Right atrium auricular region (tissue), 2 donors: ENCODE measurements around the gene RNF212. TPM values are rescaled to one million over a fixed set of nuclear protein-coding genes. Genes with fewer than 3 reads are reported as not detected.

ENCODE experiments used
- DNase-seq: peaks from one replicate; pipeline ENCODE4 v3.0.0-alpha.2; 2019; ENCODE audit warnings: low spot score
- H3K27ac ChIP-seq, 2 donors: fragments of 200-600 bp; sonication (generic); 1 replicate in 1 of 2; 2 replicates in 1 of 2; pipeline ENCODE4 v1.5.1; 2016 to 2019
- H3K27me3 ChIP-seq, 2 donors: fragments of 200-600 bp; sonication (generic); one replicate each; pipeline versions ENCODE4 v1.5.1 to v1.6.0; 2017 to 2019
- H3K36me3 ChIP-seq: fragments of 200-600 bp; sonication (generic); one replicate; pipeline ENCODE4 v1.5.1; 2016
- H3K4me1 ChIP-seq, 2 donors: fragments of 200-600 bp; sonication (generic); one replicate each; pipeline versions ENCODE4 v1.5.1 to v1.6.0; 2017 to 2019
- H3K4me3 ChIP-seq, 2 donors: fragments of 200-600 bp; sonication (generic); 1 replicate in 1 of 2; 2 replicates in 1 of 2; pipeline ENCODE4 v1.5.1; 2017 to 2019; ENCODE audit warnings: mild to moderate bottlenecking in 1 of 2, moderate library complexity in 1 of 2
- H3K9me3 ChIP-seq, 2 donors: fragments of 200-600 bp; sonication (generic); one replicate each; pipeline ENCODE4 v1.5.1; 2019
- total RNA-seq, 2 donors: library from RNA; depleted of rRNA; stranded (reverse); fragments of >200 nt; gene quantifications; one replicate each; pipeline ENCODE4 v1.1.0, GENCODE V29; 2016
- TF ChIP-seq, protein P1 (sequence below), 2 donors: fragments of 200-600 bp; sonication (generic); IDR thresholded peaks; one replicate each; pipeline ENCODE4 v1.5.1; 2019; ENCODE audit warnings: antibody characterized with exemption in 2 of 2

The RNF212 gene
- total RNA-seq, 2 donors from 2014 or later: 1.9 TPM

DNA sequence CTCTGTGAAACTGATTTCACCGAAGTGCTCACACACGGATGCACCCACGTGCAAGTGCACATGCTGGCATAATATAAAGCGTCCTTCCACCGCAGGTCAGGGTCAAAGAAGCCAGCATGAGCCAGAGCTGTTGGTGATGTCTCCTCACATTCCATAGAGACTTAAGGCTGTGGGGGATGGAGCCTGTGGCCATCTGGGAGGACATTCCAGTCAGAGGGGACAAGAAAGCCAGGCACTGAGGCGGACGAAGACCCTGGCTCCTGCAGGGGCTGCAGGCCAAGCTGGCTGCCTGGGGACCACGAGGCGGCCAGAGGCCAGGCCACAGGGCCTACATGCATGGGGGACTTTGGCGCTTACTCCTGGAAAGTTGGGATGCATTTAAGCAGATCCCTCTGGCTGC is 7.7 kb downstream of the RNF212 start:
- TF ChIP-seq, protein P1, sequence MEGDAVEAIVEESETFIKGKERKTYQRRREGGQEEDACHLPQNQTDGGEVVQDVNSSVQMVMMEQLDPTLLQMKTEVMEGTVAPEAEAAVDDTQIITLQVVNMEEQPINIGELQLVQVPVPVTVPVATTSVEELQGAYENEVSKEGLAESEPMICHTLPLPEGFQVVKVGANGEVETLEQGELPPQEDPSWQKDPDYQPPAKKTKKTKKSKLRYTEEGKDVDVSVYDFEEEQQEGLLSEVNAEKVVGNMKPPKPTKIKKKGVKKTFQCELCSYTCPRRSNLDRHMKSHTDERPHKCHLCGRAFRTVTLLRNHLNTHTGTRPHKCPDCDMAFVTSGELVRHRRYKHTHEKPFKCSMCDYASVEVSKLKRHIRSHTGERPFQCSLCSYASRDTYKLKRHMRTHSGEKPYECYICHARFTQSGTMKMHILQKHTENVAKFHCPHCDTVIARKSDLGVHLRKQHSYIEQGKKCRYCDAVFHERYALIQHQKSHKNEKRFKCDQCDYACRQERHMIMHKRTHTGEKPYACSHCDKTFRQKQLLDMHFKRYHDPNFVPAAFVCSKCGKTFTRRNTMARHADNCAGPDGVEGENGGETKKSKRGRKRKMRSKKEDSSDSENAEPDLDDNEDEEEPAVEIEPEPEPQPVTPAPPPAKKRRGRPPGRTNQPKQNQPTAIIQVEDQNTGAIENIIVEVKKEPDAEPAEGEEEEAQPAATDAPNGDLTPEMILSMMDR (IDR thresholded peaks at IDR 0.05): no peak
- no peak overlapping the region for H3K27ac ChIP-seq
- H3K36me3 ChIP-seq: no peaks in the 10 kb centered on the region
- no peak for DNase-seq
- H3K9me3 ChIP-seq: no peaks in the 10 kb centered on the region
- no peaks in the 10 kb centered on the region for H3K27me3 ChIP-seq
- H3K4me1 ChIP-seq: no peaks in the 10 kb centered on the region
- H3K4me3 ChIP-seq: no peak overlapping the region

DNA sequence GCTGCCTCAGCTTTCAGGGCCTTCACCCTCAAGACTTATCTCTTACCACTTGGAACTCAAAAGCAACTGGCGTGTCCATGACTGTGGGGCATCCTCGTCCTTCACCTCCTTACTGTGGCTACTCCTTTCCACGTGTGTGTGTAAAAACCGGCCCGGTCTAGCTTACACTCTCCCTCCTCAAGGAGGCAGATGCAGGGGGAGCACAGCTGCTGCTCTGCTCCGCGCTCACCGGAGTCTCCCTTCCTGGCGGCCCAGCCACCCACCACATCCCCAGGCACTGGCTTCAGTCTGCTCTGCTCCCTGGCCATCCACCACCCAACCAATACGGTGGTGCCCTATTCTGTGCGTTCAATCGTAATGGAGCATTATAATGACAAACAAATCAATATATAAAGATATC is 8.3 kb downstream of the RNF212 start:
- TF ChIP-seq, protein P1 (IDR thresholded peaks at IDR 0.05): no peak
- Histone ChIP-seq H3K4me1 (no peaks in the 10 kb centered on the region), H3K27me3 (no peaks in the 10 kb centered on the region), H3K27ac (no peak overlapping the region), H3K36me3 (no peaks in the 10 kb centered on the region), H3K4me3 (no peak overlapping the region), H3K9me3 (no peaks in the 10 kb centered on the region)
- DNase-seq: no peak

DNA sequence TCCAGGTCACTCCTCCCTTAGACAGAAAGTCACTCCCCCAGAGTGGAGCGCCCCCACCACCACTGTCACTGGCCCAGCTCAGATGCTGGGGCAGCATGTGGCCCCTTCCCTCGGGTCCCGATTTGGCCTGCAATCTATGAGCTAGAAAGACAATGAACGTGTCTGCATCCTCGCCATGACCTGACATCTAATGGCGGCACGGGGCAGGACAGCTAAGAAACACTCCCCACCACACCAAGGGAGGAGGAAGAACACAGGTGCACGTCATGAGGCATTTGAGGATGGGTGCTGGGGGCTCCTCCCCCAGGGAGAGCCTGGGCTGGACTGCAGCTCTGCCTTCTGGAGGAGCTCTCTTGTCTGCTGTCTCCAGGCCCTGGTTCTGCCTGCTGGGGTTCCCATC is 8.7 kb downstream of the RNF212 start:
- Histone ChIP-seq H3K4me3 (no peak overlapping the region), H3K9me3 (no peaks in the 10 kb centered on the region)

DNA sequence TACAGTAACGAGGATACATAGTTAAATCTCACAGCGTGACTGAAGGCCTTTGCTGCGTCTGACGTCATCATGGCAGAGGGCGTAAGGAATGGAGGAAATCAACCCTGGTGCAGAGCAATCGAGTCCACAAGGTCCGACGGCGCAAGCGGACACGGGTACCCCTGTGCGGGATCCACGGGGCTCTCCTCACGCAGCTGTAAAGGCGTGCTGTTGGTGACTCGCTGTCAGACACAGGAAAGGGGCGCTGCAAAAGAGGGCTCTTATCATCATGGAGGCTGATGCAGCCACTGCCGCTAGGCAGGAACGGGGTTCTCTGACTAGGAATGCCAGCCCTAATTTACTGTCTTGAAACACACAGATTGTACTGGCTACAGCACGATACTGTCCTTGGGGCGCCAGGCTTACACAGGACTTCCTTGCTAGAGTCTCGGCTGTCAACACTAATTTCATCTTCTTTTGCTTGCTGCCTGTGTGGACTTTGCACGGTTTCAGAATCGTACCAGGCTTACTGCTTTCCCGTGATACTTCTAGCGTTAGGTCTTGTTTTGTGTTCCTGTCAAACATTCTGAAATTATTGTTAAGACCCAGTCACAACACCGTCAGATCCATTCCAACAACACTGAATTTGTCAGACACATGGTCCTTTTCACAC is 13.6 kb downstream of the RNF212 start:
- TF ChIP-seq, protein P1 (IDR thresholded peaks at IDR 0.05): no peak
- DNase-seq: no peak
- Histone ChIP-seq H3K4me3 (no peak overlapping the region), H3K27ac (no peak overlapping the region), H3K36me3 (no peaks in the 10 kb centered on the region), H3K4me1 (no peaks in the 10 kb centered on the region), H3K9me3 (no peaks in the 10 kb centered on the region), H3K27me3 (no peaks in the 10 kb centered on the region)

More for the DNA sequence above, 8.7 kb downstream of the RNF212 start:
- no peaks in the 10 kb centered on the region for H3K27me3 ChIP-seq
- DNase-seq: no peak
- no peak overlapping the region for H3K27ac ChIP-seq
- no peaks in the 10 kb centered on the region for H3K4me1 ChIP-seq
- no peaks in the 10 kb centered on the region for H3K36me3 ChIP-seq
- TF ChIP-seq, protein P1 (IDR thresholded peaks at IDR 0.05): no peak

DNA sequence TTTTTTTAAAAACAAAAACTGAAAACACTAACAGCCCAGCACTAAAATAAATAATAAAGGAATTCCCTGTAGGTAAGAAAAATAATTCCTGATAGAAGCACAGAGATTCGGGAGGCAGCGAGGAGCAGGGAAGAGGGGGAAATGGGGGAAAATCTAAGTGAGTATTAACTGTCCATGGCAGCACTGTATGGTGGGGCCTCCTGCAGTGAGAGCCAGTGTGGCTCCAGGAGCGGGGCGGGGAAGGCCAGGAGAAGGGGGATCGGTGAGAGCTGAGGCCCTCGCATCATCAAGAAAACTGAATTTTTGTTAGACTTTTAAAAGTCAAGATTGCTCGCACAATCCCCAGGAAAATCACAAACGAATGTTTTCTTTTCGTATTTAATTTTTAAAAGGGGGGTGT is 14.1 kb downstream of the RNF212 start:
- Histone ChIP-seq H3K27ac (no peak overlapping the region), H3K9me3 (no peaks in the 10 kb centered on the region), H3K4me1 (no peaks in the 10 kb centered on the region), H3K4me3 (no peak overlapping the region), H3K36me3 (no peaks in the 10 kb centered on the region), H3K27me3 (no peaks in the 10 kb centered on the region)
- DNase-seq: no peak
- TF ChIP-seq, protein P1 (IDR thresholded peaks at IDR 0.05): no peak
